Colon (tissue), 2 donors: ENCODE measurements around the gene FBXO42.
"Not testable (repeated sequence)": the region's sequence is repeated elsewhere in the genome, so short reads cannot be mapped to it uniquely, and the experiment has no call there.

Source experiments
- FAIRE-seq: peaks from 2 replicates; lab custom pipeline; 2012; peaks lifted over from hg19 to GRCh38; lab: Jason Lieb, UNC
- donor health status: control.
- donor health status: control.

The FBXO42 gene

GRCh38 chr1:16372535-16373285, 20.4 kb upstream of the FBXO42 start:
- FAIRE-seq, result no peak

GRCh38 chr1:16371725-16372124, 19.4 kb upstream of the FBXO42 start:
- FAIRE-seq, result no peak

- no peak for FAIRE-seq
Observed at GRCh38 chr1:16369821-16370220, 17.5 kb upstream of the FBXO42 start.

- no peak for FAIRE-seq
Observed at GRCh38 chr1:16367968-16368890, 15.9 kb upstream of the FBXO42 start.

- no peak for FAIRE-seq
Observed at GRCh38 chr1:16367258-16367967, 15.1 kb upstream of the FBXO42 start.

GRCh38 chr1:16366722-16367257, 14.5 kb upstream of the FBXO42 start, which contains the start of gene SZRD1:
Gene SZRD1 (plus strand): TSS chr1:16367242. CDS start chr1:16367258, 16 bp downstream.
- peak; percentile 21 for FAIRE-seq

GRCh38 chr1:16365146-16365498, 12.8 kb upstream of the FBXO42 start:
- FAIRE-seq, result not testable (repeated sequence)

GRCh38 chr1:16356867-16357266, 4.6 kb upstream of the FBXO42 start:
- no peak for FAIRE-seq

- no peak for FAIRE-seq
Observed at GRCh38 chr1:16354619-16355018, 2.3 kb upstream of the FBXO42 start.

GRCh38 chr1:16352842-16353535, 709 bp upstream of the FBXO42 start:
- FAIRE-seq, result no peak

GRCh38 chr1:16351456-16351993, 755 bp downstream of the FBXO42 start:
- FAIRE-seq, result no peak

GRCh38 chr1:16349847-16350406, 2.4 kb downstream of the FBXO42 start:
- no peak for FAIRE-seq

- no peak for FAIRE-seq
Observed at GRCh38 chr1:16348414-16349182, 3.7 kb downstream of the FBXO42 start.

GRCh38 chr1:16343276-16343675, 9.0 kb downstream of the FBXO42 start:
- not testable (repeated sequence) for FAIRE-seq

- no peak for FAIRE-seq
Observed at GRCh38 chr1:16342331-16343062, 9.8 kb downstream of the FBXO42 start.

GRCh38 chr1:16340673-16341072, 11.6 kb downstream of the FBXO42 start:
- FAIRE-seq, result no peak

- FAIRE-seq, result no peak
Observed at GRCh38 chr1:16338961-16339360, 13.3 kb downstream of the FBXO42 start.

GRCh38 chr1:16334655-16335340, 17.5 kb downstream of the FBXO42 start:
- no peak for FAIRE-seq
